Liver (tissue), 3 donors: ENCODE data around the gene SNX9.

ENCODE experiments used
- ATF3 ChIP-seq: IDR thresholded peaks from 2 replicates; pipeline ENCODE4 v1.6.1; 2016; ENCODE audit warnings: antibody characterized with exemption
- RAD21 ChIP-seq, 2 donors: IDR thresholded peaks; 2 replicates each; pipeline ENCODE4 v1.6.1; 2016; ENCODE audit warnings: antibody characterized with exemption in 2 of 2, mild to moderate bottlenecking in 2 of 2
- REST ChIP-seq: IDR thresholded peaks from 2 replicates; pipeline ENCODE4 v1.6.1; 2016; ENCODE audit warnings: antibody characterized with exemption, mild to moderate bottlenecking
- YY1 ChIP-seq: IDR thresholded peaks from 2 replicates; pipeline ENCODE4 v1.6.1; 2016; ENCODE audit warnings: antibody characterized with exemption, mild to moderate bottlenecking
- TF ChIP-seq, protein P1 (sequence below): fragments of 150-350 bp; IDR thresholded peaks from 2 replicates; pipeline ENCODE4 v1.5.1; 2017; ENCODE audit warnings: improper control_type of control experiment, low read depth, low read length; ENCODE audit not compliant: missing input control
- TF ChIP-seq, protein P2 (sequence below): IDR thresholded peaks from 2 replicates; pipeline ENCODE4 v1.6.1; 2016; ENCODE audit warnings: antibody characterized with exemption
- donor health status: healthy.
- donor health status: healthy.

DNA sequence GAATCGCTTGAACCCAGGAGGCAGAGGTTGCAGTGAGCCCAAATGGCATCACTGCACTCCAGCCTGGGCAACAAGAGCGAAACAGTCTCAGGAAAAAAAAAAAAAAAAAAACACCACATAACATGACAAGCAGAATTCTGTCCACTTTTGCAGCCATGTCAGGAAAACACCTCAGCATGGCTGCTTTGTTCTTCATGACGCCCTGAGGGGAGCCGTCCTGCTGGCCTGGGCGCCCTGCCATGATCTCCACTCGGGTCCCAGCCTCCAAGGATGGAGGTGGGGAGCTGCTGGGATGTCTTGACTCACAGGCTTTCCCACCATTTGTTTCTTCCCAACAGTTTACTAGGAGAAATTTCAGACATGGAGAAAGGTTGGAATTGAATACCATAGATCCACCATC is 42.2 kb downstream of the SNX9 start:
- TF ChIP-seq, protein P1, sequence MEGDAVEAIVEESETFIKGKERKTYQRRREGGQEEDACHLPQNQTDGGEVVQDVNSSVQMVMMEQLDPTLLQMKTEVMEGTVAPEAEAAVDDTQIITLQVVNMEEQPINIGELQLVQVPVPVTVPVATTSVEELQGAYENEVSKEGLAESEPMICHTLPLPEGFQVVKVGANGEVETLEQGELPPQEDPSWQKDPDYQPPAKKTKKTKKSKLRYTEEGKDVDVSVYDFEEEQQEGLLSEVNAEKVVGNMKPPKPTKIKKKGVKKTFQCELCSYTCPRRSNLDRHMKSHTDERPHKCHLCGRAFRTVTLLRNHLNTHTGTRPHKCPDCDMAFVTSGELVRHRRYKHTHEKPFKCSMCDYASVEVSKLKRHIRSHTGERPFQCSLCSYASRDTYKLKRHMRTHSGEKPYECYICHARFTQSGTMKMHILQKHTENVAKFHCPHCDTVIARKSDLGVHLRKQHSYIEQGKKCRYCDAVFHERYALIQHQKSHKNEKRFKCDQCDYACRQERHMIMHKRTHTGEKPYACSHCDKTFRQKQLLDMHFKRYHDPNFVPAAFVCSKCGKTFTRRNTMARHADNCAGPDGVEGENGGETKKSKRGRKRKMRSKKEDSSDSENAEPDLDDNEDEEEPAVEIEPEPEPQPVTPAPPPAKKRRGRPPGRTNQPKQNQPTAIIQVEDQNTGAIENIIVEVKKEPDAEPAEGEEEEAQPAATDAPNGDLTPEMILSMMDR: no peak
- TF ChIP-seq ATF3: no peak
- no peak for TF ChIP-seq REST
- no peak for TF ChIP-seq RAD21 (IDR thresholded peaks at IDR 0.05)
- TF ChIP-seq, protein P2, sequence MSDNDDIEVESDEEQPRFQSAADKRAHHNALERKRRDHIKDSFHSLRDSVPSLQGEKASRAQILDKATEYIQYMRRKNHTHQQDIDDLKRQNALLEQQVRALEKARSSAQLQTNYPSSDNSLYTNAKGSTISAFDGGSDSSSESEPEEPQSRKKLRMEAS: no peak
- no peak for TF ChIP-seq YY1
